Kidney (tissue), 14 donors: Measurements from ENCODE around the gene PITPNM3. TPM values are rescaled to one million over a fixed set of nuclear protein-coding genes. Genes with fewer than 3 reads are reported as not detected.

ENCODE experiments used
- DNase-seq, 5 donors: peaks; one replicate each; pipeline ENCODE4 v3.0.0-alpha.2; 2013 to 2020
- FAIRE-seq: peaks from 2 replicates; lab custom pipeline; 2012; peaks lifted over from hg19 to GRCh38; lab: Jason Lieb, UNC
- H3K27ac ChIP-seq, 2 donors: one replicate each; pipeline ENCODE4 v1.7.0; 2013; ENCODE audit warnings: low read depth in 2 of 2, low read length in 2 of 2, inconsistent platforms in 1 of 2
- H3K27me3 ChIP-seq: one replicate; pipeline ENCODE4 v1.7.1; 2013; ENCODE audit warnings: low read length, inconsistent platforms; ENCODE audit not compliant: control insufficient read depth, insufficient read depth
- H3K36me3 ChIP-seq, 3 donors: one replicate each; pipeline versions ENCODE4 v1.7.0 to v1.7.1; 2013; ENCODE audit warnings: low read length in 3 of 3, control low read depth in 1 of 3, inconsistent platforms in 1 of 3; ENCODE audit not compliant: insufficient read depth in 3 of 3, control insufficient read depth in 2 of 3
- H3K4me1 ChIP-seq, 3 donors: one replicate each; pipeline versions ENCODE4 v1.7.0 to v1.7.1; 2013; ENCODE audit warnings: low read length in 3 of 3, inconsistent platforms in 1 of 3, low read depth in 1 of 3; ENCODE audit not compliant: control insufficient read depth in 2 of 3, insufficient read depth in 2 of 3
- H3K4me3 ChIP-seq, 3 donors: one replicate each; pipeline versions ENCODE4 v1.7.0 to v1.8.1; 2013; ENCODE audit warnings: low read length in 3 of 3, control low read depth in 1 of 3, inconsistent platforms in 1 of 3
- H3K9ac ChIP-seq, 3 donors: one replicate each; pipeline versions ENCODE4 v1.7.0 to v1.7.1; 2013; ENCODE audit warnings: low read length in 3 of 3, control low read depth in 1 of 3, inconsistent platforms in 1 of 3
- H3K9me3 ChIP-seq, 3 donors: one replicate each; pipeline versions ENCODE4 v1.7.0 to v1.7.1; 2013; ENCODE audit warnings: low read length in 3 of 3, control low read depth in 1 of 3, inconsistent platforms in 1 of 3; ENCODE audit not compliant: control insufficient read depth in 2 of 3, insufficient read depth in 1 of 3
- CTCF ChIP-seq: IDR thresholded peaks from 3 replicates; pipeline ENCODE4 v1.5.1; 2012; ENCODE audit warnings: mild to moderate bottlenecking, moderate library complexity, borderline replicate concordance; ENCODE audit not compliant: insufficient read depth; ENCODE audit errors: extremely low read depth
- intact Hi-C: fragments of 100-400 bp; cut with DNase I; formaldehyde crosslinking; loops from one replicate; pipeline ENCODE4 v1.11.1; 2022
- polyA plus RNA-seq: library from polyadenylated mRNA; stranded (reverse); fragments of 350-450 nt; fragmentation: Illumina TruSeq; extraction: RNeasy Lipid Tissue Mini Kit (QIAGEN cat#74804); gene quantifications from one replicate; pipeline ENCODE4 v1.2.3, GENCODE V29; 2014; ENCODE audit warnings: low read depth, low replicate concordance; ENCODE audit not compliant: insufficient read depth
- total RNA-seq: library from RNA; stranded (reverse); fragmentation: NEBNext Ultra II Directional; extraction: Animal tissue kit (Norgen Biotek cat#: 25700); gene quantifications from one replicate; pipeline ENCODE4 v1.2.1, GENCODE V29; 2021
- donor health status: control.
- donor health status: control.
- donor health status: control.
- donor health status: control.
- donor health status: control.
- donor health status: DM: yes; HTN: yes; CAD: no.
- donor health status: Normal renal cell carcinoma (clear cell type).

The PITPNM3 gene
- total and polyA plus RNA-seq, 2 donors from 2014 or later, result 1.8 to 9.1 TPM

GRCh38 chr17:6526362-6527152 is 29.8 kb downstream of the PITPNM3 start:
- TF ChIP-seq CTCF, result no peak
- no peak overlapping the region for H3K9ac ChIP-seq
- FAIRE-seq, result no peak

GRCh38 chr17:6525731-6526130 is 30.6 kb downstream of the PITPNM3 start:
- no peak for TF ChIP-seq CTCF
- intact Hi-C loops, result no loop called here
- DNase-seq, result no peak

More at GRCh38 chr17:6526362-6527152, 29.8 kb downstream of the PITPNM3 start:
- Histone ChIP-seq H3K4me3 (no peak overlapping the region), H3K4me1 (no peaks in the 10 kb centered on the region), H3K27ac (no peak overlapping the region), H3K9me3 (no peaks in the 10 kb centered on the region), H3K36me3 (no peaks in the 10 kb centered on the region), H3K27me3 (no peaks in the 10 kb centered on the region)
- DNase-seq, result peak in 2 of 5 donors; percentile 11 to 50
- intact Hi-C loops, result no loop called here

GRCh38 chr17:6525141-6525540 is 31.2 kb downstream of the PITPNM3 start:
- Histone ChIP-seq H3K9me3 (no peaks in the 10 kb centered on the region), H3K36me3 (no peaks in the 10 kb centered on the region), H3K27ac (no peak overlapping the region), H3K4me3 (no peak overlapping the region), H3K4me1 (no peaks in the 10 kb centered on the region), H3K9ac (no peak overlapping the region), H3K27me3 (no peaks in the 10 kb centered on the region)
- no peak for DNase-seq
- intact Hi-C loops, result no loop called here
- no peak for TF ChIP-seq CTCF
- no peak for FAIRE-seq

More at GRCh38 chr17:6525731-6526130, 30.6 kb downstream of the PITPNM3 start:
- Histone ChIP-seq H3K9me3 (no peaks in the 10 kb centered on the region), H3K9ac (no peak overlapping the region), H3K27me3 (no peaks in the 10 kb centered on the region), H3K4me1 (no peaks in the 10 kb centered on the region), H3K36me3 (no peaks in the 10 kb centered on the region), H3K4me3 (no peak overlapping the region), H3K27ac (no peak overlapping the region)
- FAIRE-seq, result no peak
